Thyroid gland (tissue), 4 donors: ENCODE data around the gene NPC1L1. TPM values are rescaled to one million over a fixed set of nuclear protein-coding genes. Genes with fewer than 3 reads are reported as not detected.

Source experiments
- DNase-seq, 2 donors: peaks; one replicate each; pipeline ENCODE4 v3.0.0-alpha.2; 2019
- H3K27ac ChIP-seq, 3 donors: fragments of 200-600 bp; sonication (generic); 1 replicate in 2 of 3; 2 replicates in 1 of 3; pipeline ENCODE4 v1.5.1; 2016 to 2019; ENCODE audit warnings: mild to moderate bottlenecking in 1 of 3, moderate library complexity in 1 of 3
- H3K27me3 ChIP-seq: fragments of 200-600 bp; sonication (generic); one replicate; pipeline ENCODE4 v1.5.1; 2019
- H3K36me3 ChIP-seq, 2 donors: fragments of 200-600 bp; sonication (generic); one replicate each; pipeline ENCODE4 v1.5.1; 2016 to 2019
- H3K4me1 ChIP-seq, 2 donors: fragments of 200-600 bp; sonication (generic); one replicate each; pipeline ENCODE4 v1.5.1; 2017 to 2019
- H3K4me3 ChIP-seq, 3 donors: fragments of 200-600 bp; sonication (generic); replicated peaks in 1 of 3; 1 replicate in 2 of 3; 2 replicates in 1 of 3; pipeline ENCODE4 v1.5.1; 2016; ENCODE audit warnings: mild to moderate bottlenecking in 1 of 3
- H3K9me3 ChIP-seq: fragments of 200-600 bp; sonication (generic); one replicate; pipeline ENCODE4 v1.5.1; 2017
- CTCF ChIP-seq, 6 experiments: fragments of 200-600 bp in 3 of 6; fragments of 450-650 bp in 3 of 6; sonication (generic) in 3 of 6; IDR thresholded peaks; one replicate each; pipeline ENCODE4 v1.5.1; 2016 to 2019; ENCODE audit warnings: antibody characterized with exemption in 6 of 6, mild to moderate bottlenecking in 2 of 6, inconsistent platforms in 1 of 6, moderate library complexity in 1 of 6
- POLR2A ChIP-seq, 2 donors: fragments of 450-650 bp; IDR thresholded peaks; one replicate each; pipeline ENCODE4 v1.6.1; 2017; ENCODE audit warnings: antibody characterized with exemption in 2 of 2, mild to moderate bottlenecking in 2 of 2, moderate library complexity in 1 of 2
- WGBS, 2 donors: methylation state at CpG; one replicate each; pipeline ENCODE4 v1.1.5; 2017; 5-methylcytosine and 5-hydroxymethylcytosine counted together
- intact Hi-C: fragments of 100-400 bp; cut with DNase I; formaldehyde crosslinking; loops from one replicate; pipeline ENCODE4 v1.15.1; 2023
- total RNA-seq, 4 donors: library from RNA; depleted of rRNA; stranded (reverse); fragments of >200 nt; gene quantifications; one replicate each; pipeline ENCODE4 v1.2.3, GENCODE V29; 2016

Gene NPC1L1
- total RNA-seq, 4 donors from 2014 or later, result not detected

- DNase-seq, result no peak
- intact Hi-C loops, result no loop called here
- Histone ChIP-seq H3K4me3 (peak overlapping the region in 1 of 3 donors; percentile 50), H3K27ac (peak overlapping the region; percentile 94 to 98 (median 98)), H3K9me3 (no peaks in the 10 kb centered on the region), H3K36me3 (peaks cover 12 to 16% of the 10 kb centered on the region in 2 donors), H3K27me3 (no peaks in the 10 kb centered on the region), H3K4me1 (peaks cover 8 to 30% of the 10 kb centered on the region in 2 donors)
- WGBS, 2 donors, result 95 to 96% methylated on average over 13 of the region's 13 CpGs
- TF ChIP-seq POLR2A (IDR thresholded peaks at IDR 0.05), result no peak
- no peak for TF ChIP-seq CTCF (IDR thresholded peaks at IDR 0.05)
Measured at GRCh38 chr7:44583146-44583865, 42.2 kb upstream of the NPC1L1 start.

- H3K36me3 ChIP-seq, result peaks cover 16 to 21% of the 10 kb centered on the region in 2 donors
- peak within 1 kb of the TSS; percentile 94 to 98 (median 98) for H3K27ac ChIP-seq
- intact Hi-C loops, result no loop called here
- H3K27me3 ChIP-seq, result no peaks in the 10 kb centered on the region
- H3K9me3 ChIP-seq, result no peaks in the 10 kb centered on the region
- H3K4me1 ChIP-seq, result peaks cover 8 to 34% of the 10 kb centered on the region in 2 donors
- H3K4me3 ChIP-seq, result peak within 1 kb of the TSS; percentile 67 to 97 (median 82)
- peak; percentile 71 to 96 for TF ChIP-seq POLR2A (IDR thresholded peaks at IDR 0.05)
- TF ChIP-seq CTCF (IDR thresholded peaks at IDR 0.05), result no peak
- peak; percentile 100 for DNase-seq
- 1% methylated on average over 12 to 22 of the region's 71 CpGs for WGBS, 2 donors
Measured at GRCh38 chr7:44581879-44582603, 40.9 kb upstream of the NPC1L1 start, which contains the start of gene TMED4. TSS of gene TMED4 (minus strand) at chr7:44582231. CDS start at chr7:44582206, 25 bp downstream.

- peak overlapping the region; percentile 67 to 97 (median 82) for H3K4me3 ChIP-seq
- TF ChIP-seq CTCF (IDR thresholded peaks at IDR 0.05) (no peak), POLR2A (IDR thresholded peaks at IDR 0.05) (peak in 1 of 2 donors; percentile 10)
- 9 to 17% methylated on average over 23 to 24 of the region's 30 CpGs for WGBS, 2 donors
- H3K4me1 ChIP-seq, result peaks cover 8 to 34% of the 10 kb centered on the region in 2 donors
- H3K27me3 ChIP-seq, result no peaks in the 10 kb centered on the region
- peaks cover 16 to 21% of the 10 kb centered on the region in 2 donors for H3K36me3 ChIP-seq
- H3K27ac ChIP-seq, result peak overlapping the region; percentile 90 to 98 (median 94)
- no peaks in the 10 kb centered on the region for H3K9me3 ChIP-seq
- intact Hi-C loops, result no loop called here
- DNase-seq, result peak; percentile 75 to 82
Measured at GRCh38 chr7:44580945-44581878, 40.1 kb upstream of the NPC1L1 start.

- WGBS, 2 donors, result 78 to 82% methylated on average over 2 of the region's 2 CpGs
- peaks cover 22 to 49% of the 10 kb centered on the region in 2 donors for H3K4me1 ChIP-seq
- intact Hi-C loops, result no loop called here
- TF ChIP-seq CTCF (IDR thresholded peaks at IDR 0.05), result no peak
- no peak for TF ChIP-seq POLR2A (IDR thresholded peaks at IDR 0.05)
- H3K9me3 ChIP-seq, result no peaks in the 10 kb centered on the region
- no peaks in the 10 kb centered on the region for H3K27me3 ChIP-seq
- peaks cover 28 to 30% of the 10 kb centered on the region in 2 donors for H3K36me3 ChIP-seq
- no peak overlapping the region for H3K27ac ChIP-seq
- no peak overlapping the region for H3K4me3 ChIP-seq
- DNase-seq, result no peak
Measured at GRCh38 chr7:44576228-44576627, 35.1 kb upstream of the NPC1L1 start.
